Measurements from ENCODE around the gene OR2J1. TPM values are rescaled to one million over a fixed set of nuclear protein-coding genes. Genes with fewer than 3 reads are reported as not detected.
"Not testable (repeated sequence)": the region's sequence is repeated elsewhere in the genome, so short reads cannot be mapped to it uniquely, and the experiment has no call there.

Gene OR2J1
- total RNA-seq, 2 donors from 2014 or later = not detected

DNA sequence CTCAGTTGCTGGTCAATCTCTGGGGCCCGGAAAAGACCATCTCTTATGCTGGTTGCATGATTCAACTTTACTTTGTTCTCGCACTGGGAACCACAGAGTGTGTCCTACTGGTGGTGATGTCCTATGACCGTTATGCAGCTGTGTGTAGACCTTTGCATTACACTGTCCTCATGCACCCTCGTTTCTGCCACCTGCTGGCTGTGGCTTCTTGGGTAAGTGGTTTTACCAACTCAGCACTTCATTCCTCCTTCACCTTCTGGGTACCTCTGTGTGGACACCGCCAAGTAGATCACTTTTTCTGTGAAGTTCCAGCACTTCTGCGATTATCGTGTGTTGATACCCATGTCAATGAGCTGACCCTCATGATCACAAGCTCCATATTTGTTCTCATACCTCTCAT is 12.8 kb downstream of the OR2J1 start:
- H3K27ac ChIP-seq = no peak overlapping the region
- intact Hi-C loops (cut with DNase I) = no loop called here
- TF ChIP-seq, protein P1, sequence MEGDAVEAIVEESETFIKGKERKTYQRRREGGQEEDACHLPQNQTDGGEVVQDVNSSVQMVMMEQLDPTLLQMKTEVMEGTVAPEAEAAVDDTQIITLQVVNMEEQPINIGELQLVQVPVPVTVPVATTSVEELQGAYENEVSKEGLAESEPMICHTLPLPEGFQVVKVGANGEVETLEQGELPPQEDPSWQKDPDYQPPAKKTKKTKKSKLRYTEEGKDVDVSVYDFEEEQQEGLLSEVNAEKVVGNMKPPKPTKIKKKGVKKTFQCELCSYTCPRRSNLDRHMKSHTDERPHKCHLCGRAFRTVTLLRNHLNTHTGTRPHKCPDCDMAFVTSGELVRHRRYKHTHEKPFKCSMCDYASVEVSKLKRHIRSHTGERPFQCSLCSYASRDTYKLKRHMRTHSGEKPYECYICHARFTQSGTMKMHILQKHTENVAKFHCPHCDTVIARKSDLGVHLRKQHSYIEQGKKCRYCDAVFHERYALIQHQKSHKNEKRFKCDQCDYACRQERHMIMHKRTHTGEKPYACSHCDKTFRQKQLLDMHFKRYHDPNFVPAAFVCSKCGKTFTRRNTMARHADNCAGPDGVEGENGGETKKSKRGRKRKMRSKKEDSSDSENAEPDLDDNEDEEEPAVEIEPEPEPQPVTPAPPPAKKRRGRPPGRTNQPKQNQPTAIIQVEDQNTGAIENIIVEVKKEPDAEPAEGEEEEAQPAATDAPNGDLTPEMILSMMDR (IDR thresholded peaks at IDR 0.05) = no peak
- no peaks in the 10 kb centered on the region for H3K27me3 ChIP-seq
- H3K9me3 ChIP-seq = no peaks in the 10 kb centered on the region
- no peak for DNase-seq
- H3K9ac ChIP-seq (ENCODE audit: low read depth in 2 of 2, low read length in 2 of 2) = no peak overlapping the region
- H3K36me3 ChIP-seq = no peaks in the 10 kb centered on the region
- H3K4me3 ChIP-seq = no peak overlapping the region
- no peaks in the 10 kb centered on the region for H3K4me1 ChIP-seq

DNA sequence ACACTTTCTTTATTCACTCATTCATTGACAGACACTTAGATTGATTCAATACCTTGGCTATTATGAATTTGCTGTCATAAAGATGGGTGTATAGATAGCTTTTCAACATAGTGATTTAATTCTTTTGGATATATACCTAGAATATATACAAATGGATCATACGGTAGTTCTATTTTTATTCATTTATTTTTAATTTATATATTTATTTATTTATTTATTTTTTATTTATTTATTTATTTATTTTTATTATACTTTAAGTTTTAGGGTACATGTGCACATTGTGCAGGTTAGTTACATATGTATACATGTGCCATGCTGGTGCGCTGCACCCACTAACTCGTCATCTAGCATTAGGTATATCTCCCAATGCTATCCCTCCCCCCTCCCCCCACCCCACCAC is 15.7 kb downstream of the OR2J1 start:
- H3K4me3 ChIP-seq; H3K36me3 ChIP-seq; DNase-seq; H3K4me1 ChIP-seq; H3K27me3 ChIP-seq; H3K27ac ChIP-seq; H3K9ac ChIP-seq (ENCODE audit: low read depth in 2 of 2, low read length in 2 of 2); H3K9me3 ChIP-seq; intact Hi-C loops (cut with DNase I): not testable (repeated sequence)

GRCh38 chr6:29129326-29130012 is 30.2 kb downstream of the OR2J1 start:
- no peak overlapping the region for H3K9ac ChIP-seq (ENCODE audit: low read depth in 2 of 2, low read length in 2 of 2)
- H3K36me3 ChIP-seq = no peaks in the 10 kb centered on the region
- intact Hi-C loops (cut with DNase I) = no loop called here
- H3K9me3 ChIP-seq = no peaks in the 10 kb centered on the region
- DNase-seq = no peak
- no peak overlapping the region for H3K27ac ChIP-seq
- H3K27me3 ChIP-seq = no peaks in the 10 kb centered on the region
- no peak overlapping the region for H3K4me3 ChIP-seq
- TF ChIP-seq, protein P1 (IDR thresholded peaks at IDR 0.05) = no peak
- no peaks in the 10 kb centered on the region for H3K4me1 ChIP-seq

DNA sequence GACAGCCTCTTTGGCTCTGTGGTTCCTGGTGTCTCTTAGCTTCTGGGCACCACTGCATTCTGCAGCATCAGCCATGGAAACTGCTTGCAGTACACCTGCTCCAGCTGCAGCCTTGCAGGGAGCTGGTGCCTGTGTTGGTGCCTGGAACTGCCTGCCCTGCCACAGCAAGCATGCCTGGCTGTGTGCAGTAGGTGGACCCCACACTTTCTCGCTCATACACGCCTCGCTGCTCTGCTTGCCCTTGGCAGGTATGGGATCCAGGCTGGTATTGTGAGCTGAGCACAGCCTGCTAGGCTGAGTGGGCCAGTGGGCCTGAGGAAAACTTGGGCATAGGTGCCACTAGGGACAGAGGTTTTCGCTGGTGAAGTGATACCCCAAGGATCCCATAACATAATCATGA is 31.4 kb downstream of the OR2J1 start:
- H3K9me3 ChIP-seq = no peaks in the 10 kb centered on the region
- no peak for DNase-seq
- H3K36me3 ChIP-seq = no peaks in the 10 kb centered on the region
- TF ChIP-seq, protein P1 (IDR thresholded peaks at IDR 0.05) = no peak
- no peak overlapping the region for H3K27ac ChIP-seq
- no peaks in the 10 kb centered on the region for H3K4me1 ChIP-seq
- no peak overlapping the region for H3K4me3 ChIP-seq
- H3K27me3 ChIP-seq = no peaks in the 10 kb centered on the region
- intact Hi-C loops (cut with DNase I) = no loop called here
- H3K9ac ChIP-seq (ENCODE audit: low read depth in 2 of 2, low read length in 2 of 2) = no peak overlapping the region

- Histone ChIP-seq H3K4me1 (no peaks in the 10 kb centered on the region), H3K27ac (no peak overlapping the region), H3K9me3 (no peaks in the 10 kb centered on the region), H3K27me3 (no peaks in the 10 kb centered on the region), H3K36me3 (no peaks in the 10 kb centered on the region), H3K9ac (ENCODE audit: low read depth in 2 of 2, low read length in 2 of 2) (no peak overlapping the region), H3K4me3 (no peak overlapping the region)
- no peak for DNase-seq
- TF ChIP-seq, protein P1 (IDR thresholded peaks at IDR 0.05) = no peak
- intact Hi-C loops (cut with DNase I) = no loop called here
Observed at GRCh38 chr6:29131691-29132090, 32.4 kb downstream of the OR2J1 start.

DNA sequence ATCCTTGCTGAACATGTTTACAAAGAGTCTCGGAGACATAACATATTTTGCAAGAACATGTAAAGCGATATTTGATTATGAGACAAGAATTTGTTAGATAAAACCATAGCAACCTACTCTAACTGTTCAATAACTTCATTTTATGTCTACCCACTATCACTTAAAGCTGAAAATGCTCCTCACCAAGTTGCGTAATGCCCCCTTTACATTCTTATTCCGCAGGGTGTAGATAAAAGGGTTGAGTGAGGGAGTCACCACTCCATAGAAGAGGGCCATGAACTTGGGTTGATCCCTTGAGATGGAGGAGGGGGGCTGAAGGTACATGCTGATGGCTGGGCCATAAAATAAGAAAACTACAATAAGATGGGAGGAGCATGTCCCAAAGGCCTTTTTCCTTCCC is 38.4 kb downstream of the OR2J1 start:
- Histone ChIP-seq H3K36me3 (no peaks in the 10 kb centered on the region), H3K4me3 (no peak overlapping the region), H3K27ac (no peak overlapping the region), H3K4me1 (no peaks in the 10 kb centered on the region), H3K9ac (ENCODE audit: low read depth in 2 of 2, low read length in 2 of 2) (no peak overlapping the region), H3K9me3 (no peaks in the 10 kb centered on the region), H3K27me3 (no peaks in the 10 kb centered on the region)
- no peak for DNase-seq
- intact Hi-C loops (cut with DNase I) = no loop called here
- TF ChIP-seq, protein P1 (IDR thresholded peaks at IDR 0.05) = no peak

All from colonic mucosa (tissue), 4 donors.